IMR-90 (cell line): ENCODE data around the gene DOCK2. TPM values are rescaled to one million over a fixed set of nuclear protein-coding genes. Genes with fewer than 3 reads are reported as not detected.

Experiments
- ATAC-seq: fragments of 200-7000 bp; cut with Tn5 transposase; 2 replicates; pipeline ENCODE4 v1.9.1; 2020; ENCODE audit warnings: low read depth, mild to moderate bottlenecking, moderate library complexity
- BruUV-seq: library from RNA; stranded (reverse); fragments of 400-500 nt; replicated peaks from 2 replicates; lab custom pipeline; 2021; lab: Mats Ljungman, UMichigan
- CTCF ChIA-PET: fragments of 300-600 bp; formaldehyde crosslinking; extraction: SDS; loops from one replicate; lab custom pipeline; 2021; ENCODE audit warnings: antibody characterized with exemption; lab: Yijun Ruan, JAX
- POLR2A ChIA-PET: fragments of 300-600 bp; sonication (Branson Sonifier 250); formaldehyde crosslinking; loops from one replicate; lab custom pipeline; 2022; ENCODE audit warnings: antibody characterized with exemption; ENCODE audit not compliant: unreplicated experiment; lab: Charles Lee
- DNase-seq: peaks from one replicate; pipeline ENCODE4 v3.0.0; 2013
- H2AFZ ChIP-seq: replicated peaks from 2 replicates; pipeline ENCODE3; 2013; ENCODE audit warnings: low read length, mild to moderate bottlenecking; ENCODE audit not compliant: poor library complexity
- H2AK5ac ChIP-seq: 2 replicates; pipeline ENCODE4 v1.6.1; 2013; ENCODE audit warnings: low read depth, low read length, inconsistent platforms
- H2AK9ac ChIP-seq: replicated peaks from 2 replicates; pipeline ENCODE3; 2013; ENCODE audit warnings: mild to moderate bottlenecking, low read depth, low read length, moderate library complexity; ENCODE audit not compliant: poor library complexity
- H2BK120ac ChIP-seq: 2 replicates; pipeline ENCODE4 v1.6.1; 2013; ENCODE audit warnings: low read depth, low read length, inconsistent platforms
- H2BK15ac ChIP-seq: 3 replicates; pipeline ENCODE4 v1.6.1; 2013; ENCODE audit warnings: low read depth, low read length, inconsistent platforms
- H2BK20ac ChIP-seq: 2 replicates; pipeline ENCODE4 v1.6.1; 2013; ENCODE audit warnings: low read depth, mild to moderate bottlenecking, inconsistent platforms, low read length, moderate library complexity
- H2BK5ac ChIP-seq: 2 replicates; pipeline ENCODE4 v1.6.1; 2013; ENCODE audit warnings: mild to moderate bottlenecking, low read depth, low read length, inconsistent platforms; ENCODE audit not compliant: poor library complexity, severe bottlenecking
- H3K14ac ChIP-seq: replicated peaks from 2 replicates; pipeline ENCODE4 v1.6.1; 2013; ENCODE audit warnings: low read depth, low read length, inconsistent platforms
- H3K18ac ChIP-seq: 2 replicates; pipeline ENCODE4 v1.6.1; 2013; ENCODE audit warnings: low read depth, low read length, control low read depth
- H3K23ac ChIP-seq: 2 replicates; pipeline ENCODE4 v1.6.1; 2013; ENCODE audit warnings: low read depth, low read length, inconsistent platforms
- H3K27ac ChIP-seq: 2 replicates; pipeline ENCODE4 v1.5.1; 2013; ENCODE audit warnings: mild to moderate bottlenecking, control low read depth, low read length; ENCODE audit not compliant: insufficient read depth
- H3K27me3 ChIP-seq: 2 replicates; pipeline ENCODE4 v1.6.1; 2013; ENCODE audit warnings: low read length; ENCODE audit not compliant: control insufficient read depth, insufficient read depth
- H3K36me3 ChIP-seq: 2 replicates; pipeline ENCODE4 v1.6.1; 2013; ENCODE audit warnings: low read length, mixed read lengths; ENCODE audit not compliant: control insufficient read depth, insufficient read depth
- H3K4ac ChIP-seq: 2 replicates; pipeline ENCODE4 v1.6.1; 2013; ENCODE audit warnings: low read depth, low read length, inconsistent platforms
- H3K4me1 ChIP-seq: 2 replicates; pipeline ENCODE4 v1.6.1; 2013; ENCODE audit warnings: low read length, mixed read lengths; ENCODE audit not compliant: control insufficient read depth, insufficient read depth
- H3K4me2 ChIP-seq: 2 replicates; pipeline ENCODE4 v1.6.1; 2013; ENCODE audit warnings: low read depth, mild to moderate bottlenecking, control low read depth, low read length, moderate library complexity
- H3K4me3 ChIP-seq: 2 replicates; pipeline ENCODE4 v1.5.1; 2013; ENCODE audit warnings: low read depth, mild to moderate bottlenecking, control low read depth, low read length, moderate library complexity; ENCODE audit not compliant: insufficient read depth
- H3K56ac ChIP-seq: 2 replicates; pipeline ENCODE4 v1.6.1; 2013; ENCODE audit warnings: low read length, inconsistent platforms; ENCODE audit not compliant: insufficient read depth; ENCODE audit errors: extremely low read depth
- H3K79me1 ChIP-seq, 2 experiments: 2 replicates each; pipeline ENCODE4 v1.6.1; 2013; ENCODE audit warnings: low read length in 2 of 2, inconsistent platforms in 1 of 2, low read depth in 1 of 2
- H3K9ac ChIP-seq: 2 replicates; pipeline ENCODE4 v1.6.1; 2013; ENCODE audit warnings: low read depth, low read length, control low read depth
- H3K9me1 ChIP-seq: 2 replicates; pipeline ENCODE4 v1.6.1; 2013; ENCODE audit warnings: low read length, inconsistent platforms; ENCODE audit not compliant: insufficient read depth
- H3K9me3 ChIP-seq: 2 replicates; pipeline ENCODE4 v1.6.1; 2013; ENCODE audit warnings: low read length; ENCODE audit not compliant: control insufficient read depth, insufficient read depth
- H4K20me1 ChIP-seq: 2 replicates; pipeline ENCODE4 v1.6.1; 2013; ENCODE audit warnings: low read length, inconsistent platforms; ENCODE audit not compliant: insufficient read depth
- H4K5ac ChIP-seq: 2 replicates; pipeline ENCODE4 v1.6.1; 2013; ENCODE audit warnings: mild to moderate bottlenecking, low read depth, low read length, control low read depth
- H4K8ac ChIP-seq, 2 experiments: 2 replicates each; pipeline ENCODE4 v1.6.1; 2013; ENCODE audit warnings: low read depth in 2 of 2, low read length in 2 of 2, control low read depth in 1 of 2, inconsistent platforms in 1 of 2
- H4K91ac ChIP-seq: 2 replicates; pipeline ENCODE4 v1.6.1; 2013; ENCODE audit warnings: low read depth, low read length, inconsistent platforms; ENCODE audit not compliant: insufficient read depth
- CEBPB ChIP-seq: IDR thresholded peaks from 2 replicates; pipeline ENCODE4 v1.6.1; 2012; ENCODE audit warnings: low read depth, low read length, improper control_type of control experiment
- WGBS, 2 experiments: methylation state at CpG; one replicate each; pipeline versions ENCODE4 v1.1.5 to v1.1.7; 2013; ENCODE audit warnings: missing lambda C conversion rate in 2 of 2; ENCODE audit not compliant: insufficient read length in 1 of 2; ENCODE audit errors: extremely low coverage in 2 of 2; 5-methylcytosine and 5-hydroxymethylcytosine counted together
- dilution Hi-C: fragments of 300-500 bp; cut with HindIII; formaldehyde crosslinking; loops from one replicate; pipeline ENCODE4 v1.14.3; 2018; ENCODE audit warnings: low sequenced_read_pairs; ENCODE audit not compliant: unreplicated experiment
- in situ Hi-C: fragments of 300-500 bp; cut with MboI; formaldehyde crosslinking; loops from 3 replicates; pipeline ENCODE4 v1.14.3; 2019; ENCODE audit warnings: low sequenced_read_pairs, inconsistent platforms, mixed read lengths
- intact Hi-C: fragments of 100-400 bp; cut with micrococcal nuclease; formaldehyde crosslinking; loops from 2 replicates; pipeline ENCODE4 v1.10.0; 2022
- polyA plus RNA-seq, 3 experiments: library from polyadenylated mRNA; depleted of rRNA; stranded (reverse); fragments of >200 nt; gene quantifications; 2 replicates each; pipeline ENCODE4 v1.2.3, GENCODE V29; 2012; ENCODE audit warnings: low replicate concordance in 1 of 3
- total RNA-seq: library from RNA; depleted of rRNA; stranded (reverse); fragments of >200 nt; gene quantifications from 2 replicates; pipeline ENCODE4 v1.2.3, GENCODE V29; 2012
- TF ChIP-seq, protein P1 (sequence below): fragments of 150-350 bp; IDR thresholded peaks from 2 replicates; pipeline ENCODE4 v1.6.1; 2017; ENCODE audit warnings: mild to moderate bottlenecking, antibody characterized with exemption, low read length, low read depth

DOCK2 gene
- total and polyA plus RNA-seq, 2 of the 4 experiments (the other 2 are of a cell fraction), result 0.72 to 3.0 TPM

DNA sequence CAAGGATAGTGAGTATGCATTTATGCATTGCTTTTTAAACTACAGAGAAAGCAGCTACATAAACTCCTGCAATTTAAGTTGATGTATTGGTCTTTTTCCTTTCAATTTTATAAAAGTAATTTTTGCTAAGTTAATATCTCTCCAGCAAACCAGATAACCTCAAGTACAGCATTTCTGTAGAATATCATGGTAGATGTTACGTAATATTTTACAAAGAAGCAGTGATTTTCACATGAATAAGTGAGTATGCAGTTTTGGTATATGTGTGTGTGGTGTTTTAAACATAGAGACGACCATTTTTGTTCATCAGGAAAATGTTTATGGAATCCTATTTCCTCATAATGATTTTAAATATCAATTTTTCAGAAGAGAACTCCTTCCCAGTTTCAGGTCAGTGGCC, 224.4 kb downstream of the DOCK2 start:
- Histone ChIP-seq H4K8ac (no peak overlapping the region), H3K27me3 (no peaks in the 10 kb centered on the region), H3K27ac (peak overlapping the region; percentile 68; the same call in 1 of the 2 replicates), H3K56ac (no peak overlapping the region), H3K4me3 (no peak overlapping the region), H3K4me1 (peaks cover 2% of the 10 kb centered on the region), H2AK9ac (no peak overlapping the region), H4K91ac (no peak overlapping the region), H3K9ac (no peak overlapping the region), H3K36me3 (peaks cover 2% of the 10 kb centered on the region), H3K4me2 (no peak overlapping the region), H2BK5ac (peak overlapping the region; percentile 36), H2BK20ac (no peak overlapping the region), H3K14ac (no peak overlapping the region), H2AFZ (no peak overlapping the region), H3K18ac (peak overlapping the region; percentile 48; the same call in 1 of the 2 replicates), H4K5ac (no peak overlapping the region), H3K23ac (no peak overlapping the region), H3K9me1 (no peaks in the 10 kb centered on the region), H4K20me1 (no peaks in the 10 kb centered on the region), H3K9me3 (no peaks in the 10 kb centered on the region), H3K4ac (no peak overlapping the region), H2BK15ac (no peak overlapping the region), H3K79me1 (no peaks in the 10 kb centered on the region; a peak in 1 of 4 replicates), H2AK5ac (no peak overlapping the region), H2BK120ac (no peak overlapping the region)
- TF ChIP-seq, protein P1, sequence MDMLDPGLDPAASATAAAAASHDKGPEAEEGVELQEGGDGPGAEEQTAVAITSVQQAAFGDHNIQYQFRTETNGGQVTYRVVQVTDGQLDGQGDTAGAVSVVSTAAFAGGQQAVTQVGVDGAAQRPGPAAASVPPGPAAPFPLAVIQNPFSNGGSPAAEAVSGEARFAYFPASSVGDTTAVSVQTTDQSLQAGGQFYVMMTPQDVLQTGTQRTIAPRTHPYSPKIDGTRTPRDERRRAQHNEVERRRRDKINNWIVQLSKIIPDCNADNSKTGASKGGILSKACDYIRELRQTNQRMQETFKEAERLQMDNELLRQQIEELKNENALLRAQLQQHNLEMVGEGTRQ, result no peak
- TF ChIP-seq CEBPB, result peak; percentile 89
- ChIA-PET CTCF (interaction anchor here (1.4 kb wide), 1 partner anchor 119 kb away, joined by 6 read pairs; the partner anchor contains the start of gene INSYN2B), POLR2A (no interaction called here)
- dilution Hi-C loops (no loop called here), intact Hi-C loops (loop anchor here (1.0 to 5.0 kb wide), 2 partner anchors 114 to 119 kb away; partner anchors contain the start of gene INSYN2B), in situ Hi-C loops (no loop called here)
- DNase-seq (peak; percentile 8), ATAC-seq (no peak)
- no CpG with 5 or more reads among the region's 2 CpGs for WGBS, 2 experiments
- no TSS peak for BruUV-seq
